ENCODE measurements around the gene SF1.

Gene SF1

GRCh38 chr11:64746486-64746885 is 31.9 kb downstream of the SF1 start:
- DNase-seq (ENCODE audit: low read depth in 3 of 3, low spot score in 1 of 3) = no peak

GRCh38 chr11:64745521-64746328 is 32.6 kb downstream of the SF1 start:
- DNase-seq (ENCODE audit: low read depth in 3 of 3, low spot score in 1 of 3) = peak in 2 of 3 donors; percentile 43 to 53

GRCh38 chr11:64745189-64745520 is 33.2 kb downstream of the SF1 start:
- peak in 2 of 3 donors; percentile 73 for DNase-seq (ENCODE audit: low read depth in 3 of 3, low spot score in 1 of 3)

GRCh38 chr11:64744544-64745188 is 33.7 kb downstream of the SF1 start:
- no peak for DNase-seq (ENCODE audit: low read depth in 3 of 3, low spot score in 1 of 3)

- DNase-seq (ENCODE audit: low read depth in 3 of 3, low spot score in 1 of 3) = peak; percentile 56 to 75 (median 70)
Measured at GRCh38 chr11:64743591-64744543, 34.5 kb downstream of the SF1 start, which contains the start of gene RASGRP2. RASGRP2 (minus strand) TSS chr11:64744142; CDS start chr11:64742866, 1,276 bp downstream.

GRCh38 chr11:64742889-64743590 is 35.3 kb downstream of the SF1 start:
- DNase-seq (ENCODE audit: low read depth in 3 of 3, low spot score in 1 of 3) = peak; percentile 34 to 76 (median 60)

- DNase-seq (ENCODE audit: low read depth in 3 of 3, low spot score in 1 of 3) = no peak
Measured at GRCh38 chr11:64742087-64742888, 36.1 kb downstream of the SF1 start.

GRCh38 chr11:64741375-64742086 is 36.8 kb downstream of the SF1 start:
- no peak for DNase-seq (ENCODE audit: low read depth in 3 of 3, low spot score in 1 of 3)

- no peak for DNase-seq (ENCODE audit: low read depth in 3 of 3, low spot score in 1 of 3)
Measured at GRCh38 chr11:64739871-64740270, 38.5 kb downstream of the SF1 start.

GRCh38 chr11:64736654-64737053 is 41.7 kb downstream of the SF1 start:
- DNase-seq (ENCODE audit: low read depth in 3 of 3, low spot score in 1 of 3) = no peak

- DNase-seq (ENCODE audit: low read depth in 3 of 3, low spot score in 1 of 3) = no peak
Measured at GRCh38 chr11:64735725-64736259, 42.5 kb downstream of the SF1 start.

- DNase-seq (ENCODE audit: low read depth in 3 of 3, low spot score in 1 of 3) = no peak
Measured at GRCh38 chr11:64734811-64735724, 43.3 kb downstream of the SF1 start.

- DNase-seq (ENCODE audit: low read depth in 3 of 3, low spot score in 1 of 3) = no peak
Measured at GRCh38 chr11:64731601-64732000, 46.7 kb downstream of the SF1 start.

- DNase-seq (ENCODE audit: low read depth in 3 of 3, low spot score in 1 of 3) = no peak
Measured at GRCh38 chr11:64729851-64730382, 48.4 kb downstream of the SF1 start.

- DNase-seq (ENCODE audit: low read depth in 3 of 3, low spot score in 1 of 3) = no peak
Measured at GRCh38 chr11:64728757-64729365, 49.5 kb downstream of the SF1 start.

GRCh38 chr11:64726867-64727530 is 51.3 kb downstream of the SF1 start:
- DNase-seq (ENCODE audit: low read depth in 3 of 3, low spot score in 1 of 3) = no peak

GRCh38 chr11:64726211-64726641 is 52.1 kb downstream of the SF1 start:
- DNase-seq (ENCODE audit: low read depth in 3 of 3, low spot score in 1 of 3) = no peak
